Tongue (tissue), 3 donors: ENCODE results near the gene SRSF1. TPM values are rescaled to one million over a fixed set of nuclear protein-coding genes. Genes with fewer than 3 reads are reported as not detected.
"Not testable (repeated sequence)": the region's sequence is repeated elsewhere in the genome, so short reads cannot be mapped to it uniquely, and the experiment has no call there.

Source experiments
- DNase-seq: peaks from one replicate; pipeline ENCODE4 v3.0.0-alpha.2; 2015
- small RNA-seq: library from RNA; depleted of rRNA; stranded (forward); fragments of <200 nt; gene quantifications from one replicate; pipeline ENCODE3, GENCODE V24; 2014; ENCODE audit warnings: low replicate concordance
- total RNA-seq: library from RNA; depleted of rRNA; stranded (reverse); fragments of >200 nt; gene quantifications from one replicate; pipeline ENCODE4 v1.2.3, GENCODE V29; 2014

SRSF1 gene
- total RNA-seq, 1 donor from 2014 or later, result 268 TPM

DNA sequence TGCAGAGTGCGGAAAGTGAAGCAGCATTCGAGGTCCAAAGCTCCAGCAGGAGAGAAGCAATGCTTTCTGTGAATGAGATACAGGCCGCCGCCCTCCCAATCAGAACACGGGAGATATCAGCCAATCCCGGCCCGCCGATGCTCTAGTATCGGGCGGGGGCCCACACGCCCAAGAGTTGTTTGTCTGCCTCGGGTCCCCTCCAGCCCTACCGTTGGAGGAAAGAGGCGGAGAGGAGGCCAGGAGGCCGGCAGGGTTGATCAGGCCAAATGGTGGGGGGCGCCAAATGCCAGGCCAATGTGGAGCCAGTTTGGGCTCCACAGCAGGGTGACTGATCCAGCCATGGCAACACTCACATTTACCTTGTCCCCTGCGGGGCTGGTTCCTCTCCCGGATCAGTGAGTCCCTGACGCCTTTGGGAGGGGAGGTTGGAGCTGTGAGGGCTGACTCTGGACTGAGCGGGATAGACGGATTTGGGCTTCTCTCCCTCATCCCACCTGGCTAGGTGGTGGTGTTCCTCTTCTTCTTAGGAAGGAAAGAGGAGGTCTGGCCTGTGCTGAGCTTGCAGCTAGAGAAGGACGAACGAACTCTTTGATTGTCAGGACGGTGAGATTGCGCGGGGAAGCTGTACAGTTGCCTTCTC is 41.4 kb downstream of the SRSF1 start:
- DNase-seq, result no peak

GRCh38 chr17:57963149-57963511 is 43.9 kb downstream of the SRSF1 start:
- no peak for DNase-seq

DNA sequence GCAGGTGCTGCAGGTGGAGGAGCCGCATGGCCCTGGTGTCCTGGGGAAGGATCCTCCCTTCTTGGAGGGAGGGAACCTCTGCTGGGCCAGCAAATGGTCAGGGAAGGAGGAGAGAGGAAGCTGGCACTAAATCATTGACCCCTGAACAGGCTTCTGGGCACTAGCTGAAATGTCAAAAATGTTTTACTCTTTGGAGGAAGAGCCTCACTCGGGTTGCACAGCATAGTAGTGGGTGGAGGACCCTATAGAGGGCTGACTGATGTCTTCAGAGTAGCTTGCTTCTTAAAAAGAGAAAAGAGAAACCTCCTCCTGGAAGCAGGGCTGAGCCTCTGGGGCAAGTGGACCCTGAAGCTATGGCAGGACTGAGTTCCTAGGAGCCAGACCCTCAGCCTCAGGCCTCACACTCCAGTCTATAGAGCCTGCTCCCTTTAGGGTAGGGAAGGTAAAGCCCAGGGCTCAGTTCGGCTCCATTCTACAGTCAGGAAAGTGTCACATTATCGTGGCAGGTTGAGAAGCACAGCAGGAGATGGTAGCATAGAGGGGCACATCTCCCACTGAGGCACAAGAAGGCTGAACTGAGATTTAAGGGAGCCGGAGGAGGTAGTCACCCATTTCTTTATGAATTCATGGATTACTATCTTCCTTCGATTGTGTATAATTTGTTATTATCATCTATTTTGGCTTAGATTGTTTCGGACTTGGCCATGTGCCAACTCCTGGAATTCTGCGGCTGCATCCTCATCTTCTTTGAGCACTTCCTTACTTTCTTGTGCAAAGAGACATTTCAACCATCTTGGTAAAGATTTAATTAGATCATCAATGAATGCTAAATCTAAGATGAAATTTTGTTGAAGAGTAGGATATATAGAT is 44.5 kb downstream of the SRSF1 start:
- DNase-seq, result no peak

DNA sequence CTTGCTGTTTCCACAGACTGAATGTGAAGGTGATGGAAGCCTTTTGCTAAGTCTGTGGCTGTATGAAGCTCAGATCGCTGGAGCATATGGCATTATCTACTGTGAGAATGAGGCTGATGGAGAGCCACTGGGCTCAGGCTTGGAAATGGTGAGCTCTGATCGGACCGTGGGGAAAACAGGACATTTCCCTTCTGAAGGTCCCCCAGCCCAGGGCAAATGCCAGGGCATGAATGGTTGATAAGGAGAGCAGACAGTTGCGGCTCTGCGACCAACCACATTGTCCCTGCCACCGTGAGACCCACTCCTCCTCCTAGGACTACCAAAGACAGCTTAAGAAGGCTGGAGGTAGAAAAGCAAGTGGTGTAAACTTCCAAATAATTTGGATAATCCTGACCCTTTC is 47.1 kb downstream of the SRSF1 start:
- DNase-seq, result no peak

DNA sequence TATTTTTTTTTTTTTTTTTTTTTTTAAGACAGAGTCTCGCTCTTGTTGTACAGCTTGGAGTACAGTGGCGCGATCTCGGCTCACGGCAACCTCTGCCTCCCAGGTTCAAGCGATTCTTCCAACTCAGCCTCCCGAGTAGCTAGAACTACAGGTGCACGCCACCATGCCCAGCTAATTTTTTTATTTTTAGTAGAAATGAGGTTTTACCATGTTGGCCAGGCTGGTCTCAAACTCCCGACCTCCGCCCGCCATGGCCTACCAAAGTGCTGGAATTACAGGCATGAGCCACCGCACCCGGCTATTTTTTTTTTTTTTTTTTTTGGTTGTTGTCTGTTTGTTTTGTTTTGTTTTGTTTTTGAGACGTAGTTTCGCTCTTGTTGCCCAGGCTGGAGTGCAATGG is 48.7 kb downstream of the SRSF1 start:
- not testable (repeated sequence) for DNase-seq

DNA sequence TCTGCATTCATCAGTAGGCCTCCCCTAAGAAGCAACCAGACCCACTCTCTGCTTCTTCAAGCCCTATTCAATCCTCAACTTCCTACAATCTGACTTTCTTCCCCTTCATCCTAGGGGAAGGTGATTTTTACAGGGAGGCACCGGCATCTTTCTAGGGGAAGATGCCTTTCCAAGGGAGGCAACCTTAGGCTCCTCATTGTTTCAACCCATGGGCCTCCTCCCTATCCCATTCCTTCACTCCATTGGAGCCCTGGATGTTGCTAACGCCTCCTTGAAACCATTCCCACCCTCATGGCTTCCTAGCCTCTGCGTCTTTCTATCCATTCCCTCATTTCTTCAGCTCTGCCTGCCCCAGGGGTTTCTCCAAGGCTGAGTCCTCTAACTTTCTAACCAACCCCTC is 49.2 kb downstream of the SRSF1 start:
- no peak for DNase-seq

DNA sequence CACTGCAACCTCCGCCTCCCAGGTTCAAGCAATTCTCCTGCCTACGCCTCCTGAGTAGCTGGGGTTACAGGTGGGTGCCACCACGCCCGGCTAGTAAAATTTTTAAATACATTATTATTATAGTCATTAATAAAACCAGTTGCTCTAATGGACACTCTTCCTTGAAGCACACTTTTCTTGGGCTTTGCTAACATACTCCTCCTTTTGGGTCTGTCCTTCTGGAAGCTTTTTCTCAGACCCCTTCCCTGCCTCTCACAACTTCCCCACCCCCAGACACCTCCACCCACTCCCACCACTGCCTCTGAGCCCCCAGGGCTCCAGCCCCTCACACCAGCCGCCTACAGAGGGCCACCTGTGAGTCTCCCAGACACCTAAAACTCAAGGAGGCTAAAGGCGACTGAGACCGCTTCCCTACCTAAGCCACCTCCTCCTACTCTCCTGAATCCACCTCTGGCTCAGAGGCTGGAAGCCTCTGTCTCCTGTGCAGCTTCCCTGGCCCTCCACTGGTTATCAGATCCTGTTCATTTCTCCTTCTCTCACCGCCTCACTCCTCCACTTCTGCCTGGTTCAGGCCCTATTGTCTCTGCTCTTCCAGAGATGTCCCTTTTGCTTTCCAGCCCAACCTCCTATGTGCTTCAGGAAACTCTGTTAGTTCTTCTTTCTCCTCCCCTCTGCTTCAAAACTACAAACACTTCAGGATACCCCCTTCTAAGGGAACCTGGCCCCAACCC is 49.8 kb downstream of the SRSF1 start:
- no peak for DNase-seq

- no peak for DNase-seq
Observed at GRCh38 chr17:57956291-57957119, 50.5 kb downstream of the SRSF1 start.

GRCh38 chr17:57955183-57955931 is 51.7 kb downstream of the SRSF1 start, which contains the start of gene CUEDC1:
Gene CUEDC1, minus strand, starts transcription at chr17:57955412. Its CDS starts 69,848 bp downstream, at chr17:57885564.
- peak; percentile 87 for DNase-seq

GRCh38 chr17:57954397-57955182 is 52.5 kb downstream of the SRSF1 start:
- peak; percentile 81 for DNase-seq

DNA sequence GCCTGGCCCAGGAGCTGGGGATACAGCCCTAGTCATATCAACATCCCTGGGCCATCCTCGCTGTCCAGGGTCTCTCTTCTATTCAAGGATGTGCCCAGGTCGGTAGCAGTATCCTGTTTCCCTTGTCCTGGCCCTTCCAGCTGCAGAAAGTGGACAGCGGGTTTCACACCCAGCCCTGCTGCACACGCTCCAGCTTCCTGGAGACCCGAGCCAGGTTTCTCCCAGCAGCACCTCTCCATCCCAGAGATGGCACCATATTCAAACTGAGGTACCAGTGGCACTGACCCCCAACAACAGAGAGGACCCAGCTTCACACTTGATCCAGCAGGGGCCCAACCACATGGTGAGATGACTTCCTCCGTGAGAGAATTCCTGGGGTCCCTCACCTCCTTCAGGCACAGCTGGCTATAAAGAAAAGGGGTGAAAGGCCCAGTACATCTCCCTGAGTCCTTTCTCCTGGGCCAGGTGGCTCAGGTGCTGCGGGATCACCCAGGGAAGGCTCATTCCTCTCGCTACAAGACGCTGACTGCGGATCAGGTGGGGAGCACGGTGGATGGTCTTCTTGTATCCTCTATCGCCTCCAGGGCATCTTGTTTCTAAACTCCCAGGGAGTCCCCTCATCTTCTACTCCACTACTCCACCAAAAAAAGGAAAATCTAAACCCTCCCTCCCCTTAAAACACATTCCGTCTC is 53.2 kb downstream of the SRSF1 start:
- no peak for DNase-seq

Small RNA genes within 50 kb of the gene (small RNA-seq; reads per million reads assigned to genes)
- gene AC015813.4, result not detected

Other genes with a start within 250 kb of the SRSF1 start
- 15.3 TPM for gene MRPS23, start 157.2 kb downstream of the SRSF1 start, total RNA-seq
- 24.8 TPM for gene CUEDC1, start 51.8 kb downstream of the SRSF1 start, total RNA-seq
- 60.8 TPM for gene VEZF1, start 19.0 kb downstream of the SRSF1 start, total RNA-seq
- gene DYNLL2, start 76.2 kb upstream of the SRSF1 start, total RNA-seq, result 21.6 TPM
- not detected for gene OR4D1, start 141.1 kb upstream of the SRSF1 start, total RNA-seq
- not detected for gene OR4D2, start 159.7 kb upstream of the SRSF1 start, total RNA-seq
- gene EPX, start 185.5 kb upstream of the SRSF1 start, total RNA-seq, result not detected
- 11.5 TPM for gene MKS1, start 212.0 kb upstream of the SRSF1 start, total RNA-seq
- gene LPO, start 231.3 kb upstream of the SRSF1 start, total RNA-seq, result 6.4 TPM